Uterus (tissue), 4 donors: ENCODE measurements around the gene MRPS7. TPM values are rescaled to one million over a fixed set of nuclear protein-coding genes. Genes with fewer than 3 reads are reported as not detected.

ENCODE experiments used
- DNase-seq, 2 donors: peaks; one replicate each; pipeline ENCODE4 v3.0.0-alpha.2; 2019 to 2020
- H3K27ac ChIP-seq, 2 donors: fragments of 200-600 bp; sonication (generic); 1 replicate in 1 of 2; 2 replicates in 1 of 2; pipeline ENCODE4 v1.5.1; 2016 to 2018
- H3K27me3 ChIP-seq, 2 donors: fragments of 200-600 bp; sonication (generic); one replicate each; pipeline ENCODE4 v1.5.1; 2018 to 2019; ENCODE audit warnings: control low read depth in 1 of 2
- H3K36me3 ChIP-seq, 2 donors: fragments of 200-600 bp; sonication (generic); one replicate each; pipeline ENCODE4 v1.5.1; 2019; ENCODE audit warnings: control low read depth in 1 of 2
- H3K4me1 ChIP-seq, 2 donors: fragments of 200-600 bp; sonication (generic); one replicate each; pipeline ENCODE4 v1.5.1; 2018 to 2019; ENCODE audit warnings: control low read depth in 1 of 2
- H3K4me3 ChIP-seq, 2 donors: fragments of 200-600 bp; sonication (generic); 1 replicate in 1 of 2; 2 replicates in 1 of 2; pipeline ENCODE4 v1.5.1; 2018 to 2019; ENCODE audit warnings: mild to moderate bottlenecking in 1 of 2
- H3K9me3 ChIP-seq, 2 donors: fragments of 200-600 bp; sonication (generic); one replicate each; pipeline ENCODE4 v1.5.1; 2019; ENCODE audit warnings: control low read depth in 1 of 2
- CTCF ChIP-seq, 4 experiments: fragments of 200-600 bp in 2 of 4; fragments of 450-650 bp in 2 of 4; sonication (generic) in 2 of 4; IDR thresholded peaks; one replicate each; pipeline ENCODE4 v1.5.1; 2016 to 2019; ENCODE audit warnings: antibody characterized with exemption in 4 of 4, mild to moderate bottlenecking in 2 of 4, moderate library complexity in 1 of 4
- POLR2A ChIP-seq, 2 donors: fragments of 450-650 bp; IDR thresholded peaks; one replicate each; pipeline ENCODE4 v1.6.1; 2016; ENCODE audit warnings: antibody characterized with exemption in 2 of 2, mild to moderate bottlenecking in 1 of 2, moderate library complexity in 1 of 2
- intact Hi-C: fragments of 100-400 bp; cut with DNase I; formaldehyde crosslinking; loops from one replicate; pipeline ENCODE4 v1.15.1; 2023; ENCODE audit warnings: low total_unique reads
- total RNA-seq, 4 donors: library from RNA; depleted of rRNA in 3 of 4; stranded (reverse); fragments of >200 nt in 3 of 4; gene quantifications; one replicate each; pipeline versions ENCODE4 v1.1.0 to v1.2.4, GENCODE V29; 2014 to 2023
- donor health status: DM: yes; HTN: yes; CAD: no.

Gene MRPS7
- total RNA-seq, 4 donors from 2014 or later: 13.1 to 42.1 (median 33.0) TPM

- no peaks in the 10 kb centered on the region for H3K9me3 ChIP-seq
- TF ChIP-seq CTCF (IDR thresholded peaks at IDR 0.05): peak; percentile 34 to 99 (median 94)
- TF ChIP-seq POLR2A (IDR thresholded peaks at IDR 0.05): peak in 1 of 2 donors; percentile 42
- peaks cover 0 to 11% of the 10 kb centered on the region in 2 donors for H3K4me1 ChIP-seq
- H3K27me3 ChIP-seq: no peaks in the 10 kb centered on the region
- peak overlapping the region; percentile 52 to 96 for H3K4me3 ChIP-seq
- DNase-seq: peak; percentile 62 to 81
- intact Hi-C loops: no loop called here
- peak overlapping the region; percentile 79 to 94 for H3K27ac ChIP-seq
- no peaks in the 10 kb centered on the region for H3K36me3 ChIP-seq
Measured at GRCh38 chr17:75271233-75271954, 9.7 kb downstream of the MRPS7 start.

DNA sequence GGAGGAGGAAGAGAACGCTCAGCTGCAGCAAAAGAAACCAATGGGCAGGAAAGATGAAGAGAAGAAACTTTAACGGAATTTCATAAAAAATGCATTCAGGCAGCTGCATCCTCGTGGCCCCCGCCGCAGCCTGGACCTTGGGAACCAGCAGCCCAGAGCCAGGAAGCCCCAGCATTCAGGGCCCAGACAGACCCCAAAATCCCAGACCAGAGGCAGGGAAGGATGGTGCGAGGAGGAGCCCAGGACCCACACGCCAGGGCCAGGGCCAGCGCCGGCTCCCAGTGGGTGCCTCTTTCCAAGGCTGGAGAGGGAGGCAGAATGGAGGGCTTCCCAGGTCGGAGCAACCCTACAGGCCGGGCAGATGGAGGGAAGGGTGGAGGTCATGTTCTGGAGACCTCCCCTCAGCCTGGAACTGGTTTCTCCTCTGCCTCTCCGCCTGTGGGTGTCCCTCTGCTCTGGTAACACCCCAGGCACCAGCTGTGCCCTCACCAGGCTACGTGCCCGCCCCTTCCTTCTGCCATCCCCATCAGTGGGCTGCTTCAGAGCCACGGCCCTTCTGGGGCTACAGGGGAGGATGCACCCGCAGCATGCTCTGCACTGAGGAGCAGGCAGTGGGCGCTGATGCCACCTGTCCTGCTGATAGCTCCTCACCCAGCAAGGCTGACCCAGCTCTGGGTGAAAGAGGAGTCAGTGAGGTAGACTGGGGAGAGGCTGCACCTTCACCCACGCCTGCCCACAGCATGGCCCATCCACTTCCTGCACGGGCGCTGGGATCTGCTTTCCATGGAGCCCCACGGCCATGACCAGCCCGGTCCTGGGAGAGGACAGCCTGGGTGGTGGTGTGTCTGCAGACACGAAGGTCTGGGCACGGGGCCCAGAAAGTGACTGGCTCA is 10.5 kb downstream of the MRPS7 start:
- intact Hi-C loops: no loop called here
- TF ChIP-seq CTCF (IDR thresholded peaks at IDR 0.05) (no peak), POLR2A (IDR thresholded peaks at IDR 0.05) (no peak)
- Histone ChIP-seq H3K27ac (peak overlapping the region; percentile 79 to 94), H3K9me3 (no peaks in the 10 kb centered on the region), H3K36me3 (no peaks in the 10 kb centered on the region), H3K27me3 (no peaks in the 10 kb centered on the region), H3K4me3 (peak overlapping the region; percentile 52 to 96), H3K4me1 (peaks cover 0 to 11% of the 10 kb centered on the region in 2 donors)
- peak in 1 of 2 donors; percentile 31 for DNase-seq

- intact Hi-C loops: no loop called here
- Histone ChIP-seq H3K27me3 (no peaks in the 10 kb centered on the region), H3K4me3 (no peak overlapping the region), H3K27ac (no peak overlapping the region), H3K4me1 (peaks cover 0 to 11% of the 10 kb centered on the region in 2 donors), H3K9me3 (no peaks in the 10 kb centered on the region), H3K36me3 (no peaks in the 10 kb centered on the region)
- no peak for DNase-seq
- TF ChIP-seq POLR2A (IDR thresholded peaks at IDR 0.05): no peak
- no peak for TF ChIP-seq CTCF (IDR thresholded peaks at IDR 0.05)
Measured at GRCh38 chr17:75272848-75273184, 11.1 kb downstream of the MRPS7 start.

- intact Hi-C loops: no loop called here
- Histone ChIP-seq H3K4me3 (no peak overlapping the region), H3K9me3 (no peaks in the 10 kb centered on the region), H3K27ac (no peak overlapping the region), H3K27me3 (no peaks in the 10 kb centered on the region), H3K36me3 (no peaks in the 10 kb centered on the region), H3K4me1 (peaks cover 0 to 11% of the 10 kb centered on the region in 2 donors)
- no peak for DNase-seq
- TF ChIP-seq CTCF (IDR thresholded peaks at IDR 0.05) (no peak), POLR2A (IDR thresholded peaks at IDR 0.05) (no peak)
Measured at GRCh38 chr17:75273977-75274708, 12.5 kb downstream of the MRPS7 start.
